Measurements from ENCODE around the gene ITGA7.

- TF ChIP-seq EZH2 (IDR thresholded peaks at IDR 0.05; ENCODE audit: borderline replicate concordance, low read depth, low read length, poor library complexity, severe bottlenecking) (no peak), CTCF (conservative IDR thresholded peaks at IDR 0.05; ENCODE audit: low read depth, low read length) (no peak)
Measured at GRCh38 chr12:55748230-55748993, 40.7 kb upstream of the ITGA7 start.
